H9 (cell line): Measurements from ENCODE around the gene SGCD. TPM values are rescaled to one million over a fixed set of nuclear protein-coding genes. Genes with fewer than 3 reads are reported as not detected.

ENCODE experiments used
- DNase-seq: peaks from one replicate; pipeline ENCODE4 v3.0.0-alpha.2; 2017
- H2AFZ ChIP-seq: one replicate; pipeline ENCODE4 v1.6.1; 2013; ENCODE audit warnings: mild to moderate bottlenecking, low read length, control low read depth, moderate library complexity
- H2AK5ac ChIP-seq: 2 replicates; pipeline ENCODE4 v1.6.1; 2013; ENCODE audit warnings: low read length, control low read depth, mixed read lengths; ENCODE audit not compliant: insufficient read length
- H2BK120ac ChIP-seq: one replicate; pipeline ENCODE4 v1.6.1; 2013; ENCODE audit warnings: low read depth, mild to moderate bottlenecking, low read length, control low read depth, inconsistent platforms; ENCODE audit not compliant: poor library complexity, severe bottlenecking
- H2BK12ac ChIP-seq: 2 replicates; pipeline ENCODE4 v1.6.1; 2013; ENCODE audit warnings: low read length, control low read depth, mixed read lengths, low read depth; ENCODE audit not compliant: insufficient read length
- H2BK15ac ChIP-seq: 2 replicates; pipeline ENCODE4 v1.6.1; 2013; ENCODE audit warnings: low read depth, low read length, control low read depth
- H2BK20ac ChIP-seq: one replicate; pipeline ENCODE4 v1.6.1; 2013; ENCODE audit warnings: low read depth, mild to moderate bottlenecking, low read length, control low read depth, inconsistent platforms; ENCODE audit not compliant: poor library complexity, severe bottlenecking
- H2BK5ac ChIP-seq: 2 replicates; pipeline ENCODE4 v1.6.1; 2013; ENCODE audit warnings: low read length, control low read depth, mixed read lengths; ENCODE audit not compliant: insufficient read length
- H3K14ac ChIP-seq: 2 replicates; pipeline ENCODE4 v1.6.1; 2013; ENCODE audit warnings: low read length, control low read depth; ENCODE audit not compliant: insufficient read depth
- H3K18ac ChIP-seq: 2 replicates; pipeline ENCODE4 v1.6.1; 2013; ENCODE audit warnings: low read depth, mild to moderate bottlenecking, mixed read lengths, low read length, control low read depth; ENCODE audit not compliant: insufficient read length
- H3K23ac ChIP-seq: 2 replicates; pipeline ENCODE4 v1.6.1; 2013; ENCODE audit warnings: low read length, control low read depth, mixed read lengths, low read depth; ENCODE audit not compliant: insufficient read length
- H3K23me2 ChIP-seq: 2 replicates; pipeline ENCODE4 v1.6.1; 2013; ENCODE audit warnings: low read depth, mild to moderate bottlenecking, mixed read lengths, low read length, control low read depth; ENCODE audit not compliant: insufficient read length, poor library complexity, severe bottlenecking
- H3K27ac ChIP-seq: 2 replicates; pipeline ENCODE4 v1.5.1; 2013; ENCODE audit warnings: low read length, control low read depth, mixed read lengths, low read depth; ENCODE audit not compliant: insufficient read length
- H3K27me3 ChIP-seq: 2 replicates; pipeline ENCODE4 v1.6.1; 2013; ENCODE audit warnings: low read length, control low read depth, inconsistent platforms; ENCODE audit not compliant: insufficient read depth
- H3K4ac ChIP-seq: 2 replicates; pipeline ENCODE4 v1.6.1; 2013; ENCODE audit warnings: low read depth, mild to moderate bottlenecking, control low read depth, inconsistent platforms, low read length, moderate library complexity
- H3K4me1 ChIP-seq: 2 replicates; pipeline ENCODE4 v1.6.1; 2013; ENCODE audit warnings: low read length, control low read depth, inconsistent platforms; ENCODE audit not compliant: insufficient read depth
- H3K4me2 ChIP-seq: 2 replicates; pipeline ENCODE4 v1.6.1; 2013; ENCODE audit warnings: low read length, control low read depth, mixed read lengths; ENCODE audit not compliant: insufficient read length, insufficient read depth
- H3K56ac ChIP-seq: 2 replicates; pipeline ENCODE4 v1.6.1; 2013; ENCODE audit warnings: low read depth, mild to moderate bottlenecking, mixed read lengths, low read length, control low read depth; ENCODE audit not compliant: insufficient read length
- H3K79me1 ChIP-seq: 2 replicates; pipeline ENCODE4 v1.6.1; 2013; ENCODE audit warnings: low read depth, mild to moderate bottlenecking, moderate library complexity, low read length, control low read depth, inconsistent platforms; ENCODE audit not compliant: insufficient read depth, poor library complexity, severe bottlenecking
- H3K79me2 ChIP-seq: 2 replicates; pipeline ENCODE4 v1.6.1; 2013; ENCODE audit warnings: low read length, control low read depth, inconsistent platforms; ENCODE audit not compliant: insufficient read depth
- H3K9ac ChIP-seq: 2 replicates; pipeline ENCODE4 v1.6.1; 2013; ENCODE audit warnings: low read length, control low read depth, mixed read lengths; ENCODE audit not compliant: insufficient read length; ENCODE audit errors: extremely low read depth
- H3K9me3 ChIP-seq: one replicate; pipeline ENCODE4 v1.6.1; 2013; ENCODE audit warnings: low read depth, low read length, inconsistent platforms; ENCODE audit not compliant: control insufficient read depth
- H3T11ph ChIP-seq: one replicate; pipeline ENCODE4 v1.6.1; 2013; ENCODE audit warnings: mild to moderate bottlenecking, low read length, control low read depth, inconsistent platforms
- H4K20me1 ChIP-seq: one replicate; pipeline ENCODE4 v1.6.1; 2013; ENCODE audit not compliant: control insufficient read depth, insufficient read length, insufficient read depth
- H4K5ac ChIP-seq: 2 replicates; pipeline ENCODE4 v1.6.1; 2013; ENCODE audit warnings: low read depth, mild to moderate bottlenecking, mixed read lengths, low read length, control low read depth; ENCODE audit not compliant: insufficient read length
- H4K8ac ChIP-seq: replicated peaks from 2 replicates; pipeline ENCODE4 v1.6.1; 2013; ENCODE audit warnings: low read length, control low read depth, mixed read lengths, low read depth; ENCODE audit not compliant: insufficient read length
- H4K91ac ChIP-seq: 2 replicates; pipeline ENCODE4 v1.6.1; 2013; ENCODE audit warnings: low read depth, mild to moderate bottlenecking, moderate library complexity, mixed read lengths, low read length, control low read depth; ENCODE audit not compliant: insufficient read length
- H3K27ac Mint-ChIP-seq, 3 experiments: 2 replicates in 2 of 3; 3 replicates in 1 of 3; pipeline ENCODE4 v1.8.0; 2020 to 2021; ENCODE audit warnings: mixed read lengths in 3 of 3, mild to moderate bottlenecking in 1 of 3, moderate library complexity in 1 of 3
- H3K27me3 Mint-ChIP-seq: 2 replicates; pipeline ENCODE4 v1.8.0; 2021; ENCODE audit warnings: low read depth, mild to moderate bottlenecking, moderate library complexity, mixed read lengths
- H3K36me3 Mint-ChIP-seq, 3 experiments: 2 replicates in 2 of 3; 3 replicates in 1 of 3; pipeline ENCODE4 v1.8.0; 2020 to 2021; ENCODE audit warnings: low read depth in 3 of 3, mixed read lengths in 3 of 3; ENCODE audit not compliant: insufficient read depth in 1 of 3
- H3K4me1 Mint-ChIP-seq, 2 experiments: 2 replicates each; pipeline ENCODE4 v1.8.0; 2020; ENCODE audit warnings: mixed read lengths in 2 of 2
- H3K4me3 Mint-ChIP-seq, 2 experiments: 2 replicates in 1 of 2; 3 replicates in 1 of 2; pipeline ENCODE4 v1.8.0; 2020 to 2021; ENCODE audit warnings: mild to moderate bottlenecking in 2 of 2, mixed read lengths in 2 of 2, moderate library complexity in 1 of 2
- H3K9me3 Mint-ChIP-seq, 2 experiments: 2 replicates in 1 of 2; 3 replicates in 1 of 2; pipeline ENCODE4 v1.8.0; 2020; ENCODE audit warnings: mild to moderate bottlenecking in 2 of 2, mixed read lengths in 2 of 2, moderate library complexity in 1 of 2
- CTCF ChIP-seq: fragments of 200-600 bp; sonication (generic); conservative IDR thresholded peaks from 3 replicates; pipeline ENCODE4 v1.8.0; 2021; ENCODE audit warnings: antibody characterized with exemption, mild to moderate bottlenecking
- WGBS: extraction: QIAGEN DNeasy Blood & Tissue Kit; methylation state at CpG from one replicate; pipeline ENCODE4 v1.1.7; 2013; ENCODE audit warnings: missing lambda C conversion rate, low lambda C conversion rate, mixed read lengths; ENCODE audit not compliant: insufficient read length; ENCODE audit errors: extremely low coverage; 5-methylcytosine and 5-hydroxymethylcytosine counted together
- total RNA-seq: library from RNA; stranded (reverse); gene quantifications from 2 replicates; pipeline ENCODE4 v1.2.1, GENCODE V29; 2021

Gene SGCD
- total RNA-seq, 1 experiment from 2014 or later = 0.11 TPM

DNA sequence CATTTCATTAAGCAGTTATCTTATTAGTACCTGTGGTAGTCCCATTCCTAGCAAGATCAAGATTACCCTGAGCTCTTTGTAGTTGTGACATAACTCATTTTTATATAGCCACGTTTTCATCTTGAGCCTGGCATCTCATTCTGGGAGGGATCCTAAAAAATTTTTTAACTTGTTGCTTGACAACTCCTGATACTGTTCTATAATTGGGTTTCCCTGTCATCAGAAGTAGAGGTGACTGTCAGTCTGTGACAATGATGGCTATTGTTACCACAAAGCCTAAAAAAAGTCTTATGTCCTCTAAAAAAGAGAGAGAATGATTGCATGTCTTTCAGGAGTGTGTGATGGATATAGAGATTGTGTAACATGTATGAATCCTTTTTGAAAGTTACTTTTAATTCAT lies 164.8 kb downstream of the SGCD start:
- Histone ChIP-seq H3K27ac (no peak overlapping the region), H4K8ac (no peak overlapping the region), H3K27me3 (no peaks in the 10 kb centered on the region), H3K9ac (no peak overlapping the region), H4K20me1 (no peaks in the 10 kb centered on the region), H2BK12ac (no peak overlapping the region), H3T11ph (no peak overlapping the region), H3K4me1 (no peaks in the 10 kb centered on the region), H2AK5ac (no peak overlapping the region), H3K23me2 (no peaks in the 10 kb centered on the region), H3K18ac (no peak overlapping the region), H2BK120ac (no peak overlapping the region), H3K14ac (no peak overlapping the region), H3K79me2 (no peaks in the 10 kb centered on the region), H2AFZ (no peak overlapping the region), H3K23ac (no peak overlapping the region), H4K5ac (no peak overlapping the region), H3K79me1 (no peaks in the 10 kb centered on the region), H2BK20ac (no peak overlapping the region), H4K91ac (no peak overlapping the region), H3K4ac (no peak overlapping the region), H2BK5ac (no peak overlapping the region), H3K9me3 (no peaks in the 10 kb centered on the region), H3K4me2 (no peak overlapping the region), H2BK15ac (no peak overlapping the region), H3K56ac (no peak overlapping the region)
- Mint-ChIP-seq H3K27ac (no peak overlapping the region), H3K4me1 (no peaks in the 10 kb centered on the region), H3K27me3 (no peaks in the 10 kb centered on the region), H3K36me3 (no peaks in the 10 kb centered on the region), H3K4me3 (no peak overlapping the region), H3K9me3 (peaks cover 0 to 1% of the 10 kb centered on the region in 2 experiments; a peak in 2 of 5 replicates)
- no peak for DNase-seq
- TF ChIP-seq CTCF = no peak
- WGBS = no CpG with 5 or more reads among the region's 1 CpG
